A549 (cell line): ENCODE results near the gene ZNF717.
"Not testable (repeated sequence)": the region's sequence is repeated elsewhere in the genome, so short reads cannot be mapped to it uniquely, and the experiment has no call there.

ENCODE experiments used
- CBX2 ChIP-seq: fragments of 200-600 bp; sonication (generic); IDR thresholded peaks from 2 replicates; pipeline ENCODE4 v1.6.1; 2016; ENCODE audit warnings: low read depth, mild to moderate bottlenecking, borderline replicate concordance
- CTCF ChIP-seq: fragments of >200 bp; sonication (Bioruptor Twin); formaldehyde crosslinking; IDR thresholded peaks from 3 replicates; pipeline ENCODE4 v1.5.1; 2016
- ELK1 ChIP-seq: fragments of 150-350 bp; IDR thresholded peaks from 2 replicates; pipeline ENCODE4 v1.6.1; 2014; ENCODE audit warnings: low read depth, mild to moderate bottlenecking, low read length
- HOXB13 ChIP-seq: fragments of 250-450 bp; sonication (Bioruptor Pico); IDR thresholded peaks from 2 replicates; pipeline ENCODE4 v1.5.0; 2020; ENCODE audit warnings: low read depth, mild to moderate bottlenecking, moderate library complexity
- KDM1A ChIP-seq: fragments of 200-600 bp; sonication (generic); IDR thresholded peaks from 2 replicates; pipeline ENCODE4 v1.6.1; 2016; ENCODE audit warnings: low read depth, mild to moderate bottlenecking
- KDM5A ChIP-seq: fragments of 200-600 bp; sonication (generic); IDR thresholded peaks from 2 replicates; pipeline ENCODE4 v1.6.1; 2016; ENCODE audit warnings: antibody characterized with exemption, mild to moderate bottlenecking
- PHF8 ChIP-seq: fragments of 200-600 bp; sonication (generic); IDR thresholded peaks from 2 replicates; pipeline ENCODE4 v1.6.1; 2016; ENCODE audit warnings: low read depth, mild to moderate bottlenecking, antibody characterized with exemption, moderate library complexity, borderline replicate concordance
- POLR2A ChIP-seq: IDR thresholded peaks from 2 replicates; pipeline ENCODE4 v1.6.1; 2012; ENCODE audit warnings: mild to moderate bottlenecking, low read length
- POLR2AphosphoS2 ChIP-seq: conservative IDR thresholded peaks from 2 replicates; pipeline ENCODE4 v1.6.1; 2012; ENCODE audit warnings: low read length, improper control_type of control experiment, inconsistent platforms
- RAD21 ChIP-seq, 2 experiments: fragments of >200 bp in 1 of 2; sonication (Bioruptor Twin) in 1 of 2; formaldehyde crosslinking in 1 of 2; IDR thresholded peaks in 1 of 2; conservative IDR thresholded peaks in 1 of 2; 2 replicates in 1 of 2; 3 replicates in 1 of 2; pipeline ENCODE4 v1.6.1; 2012 to 2018; ENCODE audit warnings: inconsistent platforms in 1 of 2
- RCOR1 ChIP-seq: fragments of 150-350 bp; IDR thresholded peaks from 2 replicates; pipeline ENCODE4 v1.6.1; 2014; ENCODE audit warnings: antibody characterized with exemption, low read length, low read depth
- SMC3 ChIP-seq: fragments of >200 bp; sonication (Bioruptor Twin); formaldehyde crosslinking; IDR thresholded peaks from 3 replicates; pipeline ENCODE4 v1.6.1; 2018; ENCODE audit warnings: inconsistent platforms

- TF ChIP-seq CTCF; POLR2A; RCOR1; RAD21 (conservative IDR thresholded peaks at IDR 0.05 in 1 of 2, IDR thresholded peaks at IDR 0.05 in 1 of 2); PHF8; KDM5A; POLR2AphosphoS2; KDM1A; CBX2; HOXB13 (CRISPR knock-in tag); ELK1; SMC3: not testable (repeated sequence)
Measured at GRCh38 chr3:75831076-75831475, 45.7 kb upstream of the ZNF717 start.
